ENCODE results near the gene SCUBE1. TPM values are rescaled to one million over a fixed set of nuclear protein-coding genes. Genes with fewer than 3 reads are reported as not detected.

Gene SCUBE1
- total and polyA plus RNA-seq, 2 experiments from 2014 or later = 0.81 to 3.2 TPM

GRCh38 chr22:43267332-43267980 lies 75.7 kb downstream of the SCUBE1 start:
- H3K4me3 Mint-ChIP-seq = no peak overlapping the region
- no peaks in the 10 kb centered on the region for H3K27me3 Mint-ChIP-seq (ENCODE audit: insufficient read depth, low read depth, poor library complexity)
- Histone ChIP-seq H4K20me1 (replicated peaks; ENCODE audit: insufficient read depth) (0 out of 2 replicates have a peak, but pooled peaks cover 5% of the 10 kb centered on the region), H3K4me3 (no peak overlapping the region), H3K36me3 (ENCODE audit: insufficient read depth) (no peaks in the 10 kb centered on the region), H3F3A (replicated peaks; ENCODE audit: low read depth) (no peaks in the 10 kb centered on the region), H3K9me2 (ENCODE audit: insufficient read depth) (no peaks in the 10 kb centered on the region), H3K4me1 (ENCODE audit: insufficient read depth) (no peaks in the 10 kb centered on the region), H3K27ac (ENCODE audit: low read depth) (no peak overlapping the region), H2AFZ (no peak overlapping the region), H3K79me2 (replicated peaks; ENCODE audit: insufficient read depth) (no peaks in the 10 kb centered on the region), H3K4me2 (no peak overlapping the region), H3K27me3 (ENCODE audit: insufficient read depth) (no peaks in the 10 kb centered on the region)
- DNase-seq (ENCODE audit: low spot score) (no peak), ATAC-seq (no peak)
- H3K36me3 Mint-ChIP-seq (ENCODE audit: low read depth) = no peaks in the 10 kb centered on the region
- no peak for TF ChIP-seq REST (IDR thresholded peaks at IDR 0.05; ENCODE audit: unreplicated experiment)
- TF ChIP-seq ZNF114 (CRISPR knock-in tag; IDR thresholded peaks at IDR 0.05) = no peak
- no peak for TF ChIP-seq ZNF331 (CRISPR knock-in tag; IDR thresholded peaks at IDR 0.05; ENCODE audit: low read depth)
- TF ChIP-seq STAT1 (IDR thresholded peaks at IDR 0.05; ENCODE audit: unreplicated experiment) = no peak
- no peak for TF ChIP-seq CREB1 (CRISPR knock-in tag; IDR thresholded peaks at IDR 0.05; ENCODE audit: low read depth)
- TF ChIP-seq POLR2AphosphoS5 (IDR thresholded peaks at IDR 0.05; ENCODE audit: low read depth) = no peak
- no peak for TF ChIP-seq CTCF (conservative IDR thresholded peaks at IDR 0.05; ENCODE audit: low read depth in 2 of 2)
- no peak for TF ChIP-seq ZNF462 (CRISPR knock-in tag; IDR thresholded peaks at IDR 0.05)
- no peak for TF ChIP-seq NANOG (IDR thresholded peaks at IDR 0.05; ENCODE audit: borderline replicate concordance)
- TF ChIP-seq, protein P1, sequence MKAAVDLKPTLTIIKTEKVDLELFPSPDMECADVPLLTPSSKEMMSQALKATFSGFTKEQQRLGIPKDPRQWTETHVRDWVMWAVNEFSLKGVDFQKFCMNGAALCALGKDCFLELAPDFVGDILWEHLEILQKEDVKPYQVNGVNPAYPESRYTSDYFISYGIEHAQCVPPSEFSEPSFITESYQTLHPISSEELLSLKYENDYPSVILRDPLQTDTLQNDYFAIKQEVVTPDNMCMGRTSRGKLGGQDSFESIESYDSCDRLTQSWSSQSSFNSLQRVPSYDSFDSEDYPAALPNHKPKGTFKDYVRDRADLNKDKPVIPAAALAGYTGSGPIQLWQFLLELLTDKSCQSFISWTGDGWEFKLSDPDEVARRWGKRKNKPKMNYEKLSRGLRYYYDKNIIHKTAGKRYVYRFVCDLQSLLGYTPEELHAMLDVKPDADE (IDR thresholded peaks at IDR 0.05) = no peak
- no peak for TF ChIP-seq JUNB (IDR thresholded peaks at IDR 0.05; ENCODE audit: unreplicated experiment)
- no peak for TF ChIP-seq EZH2phosphoT487 (IDR thresholded peaks at IDR 0.05; ENCODE audit: unreplicated experiment)
- no peak for TF ChIP-seq EZH2 (IDR thresholded peaks at IDR 0.05; ENCODE audit: low read depth, unreplicated experiment)
- H3K4me1 Mint-ChIP-seq = peaks cover 10% of the 10 kb centered on the region
- no peak overlapping the region for H3K27ac Mint-ChIP-seq
- no peaks in the 10 kb centered on the region for H3K9me3 Mint-ChIP-seq
